WTC11 (cell line): ENCODE results near the gene ARHGAP10.

Experiments used
- NR2C2 ChIP-seq: sonication (generic); formaldehyde crosslinking; IDR thresholded peaks from 2 replicates; pipeline ENCODE4 v1.8.0; 2022; ENCODE audit warnings: mild to moderate bottlenecking, missing genetic modification reagents
- PRRX2 ChIP-seq: fragments of 250-450 bp; sonication (Bioruptor Pico); IDR thresholded peaks from 2 replicates; pipeline ENCODE4 v1.8.0; 2021; ENCODE audit warnings: mild to moderate bottlenecking
- ZBTB21 ChIP-seq: sonication (generic); formaldehyde crosslinking; IDR thresholded peaks from 2 replicates; pipeline ENCODE4 v1.8.1; 2023; ENCODE audit warnings: mild to moderate bottlenecking, missing genetic modification reagents, borderline replicate concordance
- ZNF219 ChIP-seq: sonication (generic); formaldehyde crosslinking; IDR thresholded peaks from 2 replicates; pipeline ENCODE4 v1.8.0; 2023; ENCODE audit warnings: missing genetic modification reagents, mild to moderate bottlenecking, borderline replicate concordance
- TF ChIP-seq, protein P1 (sequence below): fragments of 200-600 bp; IDR thresholded peaks from 2 replicates; pipeline ENCODE4 v1.8.0; 2022; ENCODE audit warnings: antibody characterized with exemption
- TF ChIP-seq, protein P2 (sequence below): sonication (generic); formaldehyde crosslinking; conservative IDR thresholded peaks from 2 replicates; pipeline ENCODE4 v1.8.1; 2023; ENCODE audit warnings: mild to moderate bottlenecking, low read depth, missing genetic modification reagents, moderate library complexity
- TF ChIP-seq, protein P3 (sequence below): sonication (generic); formaldehyde crosslinking; IDR thresholded peaks from 2 replicates; pipeline ENCODE4 v1.8.0; 2022; ENCODE audit warnings: mild to moderate bottlenecking, missing genetic modification reagents
- TF ChIP-seq, protein P4 (sequence below): sonication (generic); formaldehyde crosslinking; IDR thresholded peaks from 2 replicates; pipeline ENCODE4 v1.8.1; 2022; ENCODE audit warnings: low read depth, mild to moderate bottlenecking, moderate library complexity, missing genetic modification reagents, borderline replicate concordance

DNA sequence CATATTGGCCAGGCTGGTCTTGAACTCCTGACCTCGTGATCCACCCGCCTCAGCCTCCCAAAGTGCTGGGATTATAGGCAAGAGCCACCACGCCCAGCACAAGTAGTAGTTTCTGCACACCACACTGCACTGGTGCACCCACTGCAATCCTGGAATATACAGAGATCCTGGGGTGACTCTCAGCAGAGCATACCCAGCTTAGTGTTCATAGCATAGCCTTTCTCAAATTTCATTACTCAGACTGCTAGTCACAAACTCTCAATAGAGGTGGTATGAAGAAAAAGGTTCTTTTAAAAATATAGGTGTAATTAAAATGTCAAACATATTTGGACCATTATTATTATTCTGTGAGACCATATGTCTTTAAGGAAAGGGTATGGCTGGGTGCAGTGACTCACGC lies 6.2 kb upstream of the ARHGAP10 start:
- no peak for TF ChIP-seq ZNF219
- TF ChIP-seq, protein P1, sequence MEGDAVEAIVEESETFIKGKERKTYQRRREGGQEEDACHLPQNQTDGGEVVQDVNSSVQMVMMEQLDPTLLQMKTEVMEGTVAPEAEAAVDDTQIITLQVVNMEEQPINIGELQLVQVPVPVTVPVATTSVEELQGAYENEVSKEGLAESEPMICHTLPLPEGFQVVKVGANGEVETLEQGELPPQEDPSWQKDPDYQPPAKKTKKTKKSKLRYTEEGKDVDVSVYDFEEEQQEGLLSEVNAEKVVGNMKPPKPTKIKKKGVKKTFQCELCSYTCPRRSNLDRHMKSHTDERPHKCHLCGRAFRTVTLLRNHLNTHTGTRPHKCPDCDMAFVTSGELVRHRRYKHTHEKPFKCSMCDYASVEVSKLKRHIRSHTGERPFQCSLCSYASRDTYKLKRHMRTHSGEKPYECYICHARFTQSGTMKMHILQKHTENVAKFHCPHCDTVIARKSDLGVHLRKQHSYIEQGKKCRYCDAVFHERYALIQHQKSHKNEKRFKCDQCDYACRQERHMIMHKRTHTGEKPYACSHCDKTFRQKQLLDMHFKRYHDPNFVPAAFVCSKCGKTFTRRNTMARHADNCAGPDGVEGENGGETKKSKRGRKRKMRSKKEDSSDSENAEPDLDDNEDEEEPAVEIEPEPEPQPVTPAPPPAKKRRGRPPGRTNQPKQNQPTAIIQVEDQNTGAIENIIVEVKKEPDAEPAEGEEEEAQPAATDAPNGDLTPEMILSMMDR = no peak
- TF ChIP-seq, protein P2, sequence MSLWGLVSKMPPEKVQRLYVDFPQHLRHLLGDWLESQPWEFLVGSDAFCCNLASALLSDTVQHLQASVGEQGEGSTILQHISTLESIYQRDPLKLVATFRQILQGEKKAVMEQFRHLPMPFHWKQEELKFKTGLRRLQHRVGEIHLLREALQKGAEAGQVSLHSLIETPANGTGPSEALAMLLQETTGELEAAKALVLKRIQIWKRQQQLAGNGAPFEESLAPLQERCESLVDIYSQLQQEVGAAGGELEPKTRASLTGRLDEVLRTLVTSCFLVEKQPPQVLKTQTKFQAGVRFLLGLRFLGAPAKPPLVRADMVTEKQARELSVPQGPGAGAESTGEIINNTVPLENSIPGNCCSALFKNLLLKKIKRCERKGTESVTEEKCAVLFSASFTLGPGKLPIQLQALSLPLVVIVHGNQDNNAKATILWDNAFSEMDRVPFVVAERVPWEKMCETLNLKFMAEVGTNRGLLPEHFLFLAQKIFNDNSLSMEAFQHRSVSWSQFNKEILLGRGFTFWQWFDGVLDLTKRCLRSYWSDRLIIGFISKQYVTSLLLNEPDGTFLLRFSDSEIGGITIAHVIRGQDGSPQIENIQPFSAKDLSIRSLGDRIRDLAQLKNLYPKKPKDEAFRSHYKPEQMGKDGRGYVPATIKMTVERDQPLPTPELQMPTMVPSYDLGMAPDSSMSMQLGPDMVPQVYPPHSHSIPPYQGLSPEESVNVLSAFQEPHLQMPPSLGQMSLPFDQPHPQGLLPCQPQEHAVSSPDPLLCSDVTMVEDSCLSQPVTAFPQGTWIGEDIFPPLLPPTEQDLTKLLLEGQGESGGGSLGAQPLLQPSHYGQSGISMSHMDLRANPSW (CRISPR knock-in tag) = no peak
- no peak for TF ChIP-seq NR2C2 (CRISPR knock-in tag)
- TF ChIP-seq, protein P3, sequence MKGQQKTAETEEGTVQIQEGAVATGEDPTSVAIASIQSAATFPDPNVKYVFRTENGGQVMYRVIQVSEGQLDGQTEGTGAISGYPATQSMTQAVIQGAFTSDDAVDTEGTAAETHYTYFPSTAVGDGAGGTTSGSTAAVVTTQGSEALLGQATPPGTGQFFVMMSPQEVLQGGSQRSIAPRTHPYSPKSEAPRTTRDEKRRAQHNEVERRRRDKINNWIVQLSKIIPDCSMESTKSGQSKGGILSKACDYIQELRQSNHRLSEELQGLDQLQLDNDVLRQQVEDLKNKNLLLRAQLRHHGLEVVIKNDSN (CRISPR knock-in tag) = no peak
- TF ChIP-seq PRRX2 (CRISPR knock-in tag) = no peak
- TF ChIP-seq, protein P4, sequence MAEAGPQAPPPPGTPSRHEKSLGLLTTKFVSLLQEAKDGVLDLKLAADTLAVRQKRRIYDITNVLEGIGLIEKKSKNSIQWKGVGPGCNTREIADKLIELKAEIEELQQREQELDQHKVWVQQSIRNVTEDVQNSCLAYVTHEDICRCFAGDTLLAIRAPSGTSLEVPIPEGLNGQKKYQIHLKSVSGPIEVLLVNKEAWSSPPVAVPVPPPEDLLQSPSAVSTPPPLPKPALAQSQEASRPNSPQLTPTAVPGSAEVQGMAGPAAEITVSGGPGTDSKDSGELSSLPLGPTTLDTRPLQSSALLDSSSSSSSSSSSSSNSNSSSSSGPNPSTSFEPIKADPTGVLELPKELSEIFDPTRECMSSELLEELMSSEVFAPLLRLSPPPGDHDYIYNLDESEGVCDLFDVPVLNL (CRISPR knock-in tag) = no peak
- TF ChIP-seq ZBTB21 = no peak
